ENCODE measurements around the gene ADAMTS17. TPM values are rescaled to one million over a fixed set of nuclear protein-coding genes. Genes with fewer than 3 reads are reported as not detected.

The ADAMTS17 gene
- total and polyA plus RNA-seq, 5 donors from 2014 or later: 0.20 to 8.2 (median 0.67) TPM; not detected in 1

DNA sequence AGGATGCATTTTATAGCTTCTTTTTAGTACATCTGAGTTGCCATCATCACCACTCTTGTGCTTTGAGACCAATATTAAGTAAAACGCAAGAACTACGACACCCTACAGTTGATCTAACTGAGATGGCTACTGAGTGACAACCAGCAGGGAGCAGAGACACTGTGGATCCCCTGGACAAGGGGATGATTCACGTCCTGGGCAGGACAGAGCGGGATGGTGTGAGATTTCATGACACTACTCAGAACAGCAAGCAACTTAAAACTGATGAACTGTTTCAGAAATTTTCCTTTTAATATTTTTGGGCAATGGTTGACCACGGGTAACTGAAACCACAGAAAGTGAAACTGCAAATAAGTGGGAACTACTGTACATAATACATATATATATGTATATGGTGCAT, 299.2 kb downstream of the ADAMTS17 start:
- no peak for DNase-seq
- no peak overlapping the region for H3K27ac ChIP-seq (ENCODE audit: insufficient read depth, low read length, poor library complexity, severe bottlenecking)
- H3K27ac Mint-ChIP-seq: no peak overlapping the region
- H3K36me3 ChIP-seq (ENCODE audit: control insufficient read depth, insufficient read depth, low read length): no peaks in the 10 kb centered on the region
- H3K4me1 ChIP-seq (ENCODE audit: control insufficient read depth, insufficient read depth, low read length, poor library complexity, severe bottlenecking): no peaks in the 10 kb centered on the region
- H3K9me3 ChIP-seq (ENCODE audit: control insufficient read depth in 2 of 2, low read length in 2 of 2): no peaks in the 10 kb centered on the region
- H3K27me3 ChIP-seq (ENCODE audit: control insufficient read depth, insufficient read depth, low read length): no peaks in the 10 kb centered on the region
- no peak overlapping the region for H3K4me3 Mint-ChIP-seq
- H3K36me3 Mint-ChIP-seq: peaks cover 16% of the 10 kb centered on the region
- peaks cover 0 to 2% (median under 1%) of the 10 kb centered on the region in 4 donors for H3K4me1 Mint-ChIP-seq
- peaks cover 0 to 2% (median 0%) of the 10 kb centered on the region in 7 donors for H3K9me3 Mint-ChIP-seq
- ATAC-seq (ENCODE audit: low read depth in 2 of 2): no peak
- no peak overlapping the region for H3K4me3 ChIP-seq (ENCODE audit: low read depth, low read length)
- peaks cover 5% of the 10 kb centered on the region for H3K27me3 Mint-ChIP-seq

DNA sequence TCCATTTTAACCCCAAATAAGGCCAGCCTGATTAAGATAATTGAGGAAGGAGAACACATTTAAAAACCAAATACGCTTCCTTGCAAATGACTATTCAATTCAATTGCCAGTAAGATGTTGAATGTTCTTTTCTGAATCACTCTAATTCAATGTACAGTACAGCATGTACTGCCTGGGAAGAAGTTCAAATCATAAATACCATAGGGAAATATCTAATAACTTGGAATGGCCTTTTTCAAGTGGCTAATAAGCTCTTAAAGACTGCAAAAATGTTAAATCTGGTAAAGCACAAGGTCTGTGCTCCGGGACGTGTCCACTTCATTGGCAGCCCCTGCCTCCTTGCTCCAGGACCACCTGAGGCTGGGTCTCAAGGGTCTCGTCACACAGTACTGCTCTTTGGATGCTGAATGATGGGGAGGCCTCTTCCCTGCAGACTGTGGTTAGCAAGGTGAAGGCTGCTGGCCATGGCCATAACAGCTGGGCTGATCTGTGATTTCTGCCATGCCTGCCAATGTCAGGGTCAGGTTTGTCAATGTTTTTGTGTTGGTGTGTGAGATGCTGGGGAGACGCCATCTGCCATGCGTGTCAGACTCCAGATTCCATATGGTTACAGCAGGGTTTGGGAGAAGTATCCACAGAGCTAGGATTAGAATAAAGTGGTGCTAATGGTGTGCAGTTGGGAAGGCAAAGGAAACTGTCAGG, 300.5 kb downstream of the ADAMTS17 start:
- Histone ChIP-seq H3K27me3 (ENCODE audit: control insufficient read depth, insufficient read depth, low read length) (no peaks in the 10 kb centered on the region), H3K9me3 (ENCODE audit: control insufficient read depth in 2 of 2, low read length in 2 of 2) (no peaks in the 10 kb centered on the region), H3K27ac (ENCODE audit: insufficient read depth, low read length, poor library complexity, severe bottlenecking) (no peak overlapping the region), H3K4me1 (ENCODE audit: control insufficient read depth, insufficient read depth, low read length, poor library complexity, severe bottlenecking) (no peaks in the 10 kb centered on the region), H3K36me3 (ENCODE audit: control insufficient read depth, insufficient read depth, low read length) (no peaks in the 10 kb centered on the region), H3K4me3 (ENCODE audit: low read depth, low read length) (no peak overlapping the region)
- no peaks in the 10 kb centered on the region for H3K9me3 Mint-ChIP-seq
- ATAC-seq (ENCODE audit: low read depth in 2 of 2) (no peak), DNase-seq (no peak)
- no peak overlapping the region for H3K27ac Mint-ChIP-seq
- H3K36me3 Mint-ChIP-seq: peaks cover 9% of the 10 kb centered on the region
- H3K4me1 Mint-ChIP-seq: peaks cover 0 to 2% (median under 1%) of the 10 kb centered on the region in 4 donors
- no peak overlapping the region for H3K4me3 Mint-ChIP-seq
- H3K27me3 Mint-ChIP-seq: peaks cover 5% of the 10 kb centered on the region

DNA sequence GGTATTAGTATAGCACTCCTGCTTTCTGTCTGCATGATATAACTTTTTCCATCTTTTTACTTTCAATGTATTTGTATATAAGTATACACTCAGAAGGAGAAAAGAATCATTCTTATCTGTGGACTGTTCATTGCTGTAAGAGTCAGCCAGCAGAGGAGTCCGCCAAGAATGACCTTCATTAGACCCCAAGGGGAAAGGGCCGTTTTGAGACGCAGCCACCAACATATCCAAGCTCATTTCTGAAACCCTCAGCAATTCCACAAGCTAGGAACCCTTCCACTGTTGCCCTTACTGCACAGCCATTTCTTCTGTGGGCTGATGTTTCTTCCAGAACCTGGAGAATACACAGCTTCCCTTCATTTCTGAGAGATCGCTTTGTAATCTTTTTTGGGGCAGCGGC, 301.8 kb downstream of the ADAMTS17 start:
- H3K4me3 ChIP-seq (ENCODE audit: low read depth, low read length): no peak overlapping the region
- no peak for ATAC-seq (ENCODE audit: low read depth in 2 of 2)
- no peaks in the 10 kb centered on the region for H3K4me1 ChIP-seq (ENCODE audit: control insufficient read depth, insufficient read depth, low read length, poor library complexity, severe bottlenecking)
- no peak overlapping the region for H3K4me3 Mint-ChIP-seq
- H3K27me3 ChIP-seq (ENCODE audit: control insufficient read depth, insufficient read depth, low read length): no peaks in the 10 kb centered on the region
- peaks cover 9% of the 10 kb centered on the region for H3K36me3 Mint-ChIP-seq
- H3K9me3 Mint-ChIP-seq: no peaks in the 10 kb centered on the region
- H3K36me3 ChIP-seq (ENCODE audit: control insufficient read depth, insufficient read depth, low read length): no peaks in the 10 kb centered on the region
- H3K27ac ChIP-seq (ENCODE audit: insufficient read depth, low read length, poor library complexity, severe bottlenecking): no peak overlapping the region
- no peaks in the 10 kb centered on the region for H3K9me3 ChIP-seq (ENCODE audit: control insufficient read depth in 2 of 2, low read length in 2 of 2)
- no peak overlapping the region for H3K27ac Mint-ChIP-seq
- H3K27me3 Mint-ChIP-seq: peaks cover 5% of the 10 kb centered on the region
- no peak for DNase-seq
- peaks cover 0 to 2% (median under 1%) of the 10 kb centered on the region in 4 donors for H3K4me1 Mint-ChIP-seq

DNA sequence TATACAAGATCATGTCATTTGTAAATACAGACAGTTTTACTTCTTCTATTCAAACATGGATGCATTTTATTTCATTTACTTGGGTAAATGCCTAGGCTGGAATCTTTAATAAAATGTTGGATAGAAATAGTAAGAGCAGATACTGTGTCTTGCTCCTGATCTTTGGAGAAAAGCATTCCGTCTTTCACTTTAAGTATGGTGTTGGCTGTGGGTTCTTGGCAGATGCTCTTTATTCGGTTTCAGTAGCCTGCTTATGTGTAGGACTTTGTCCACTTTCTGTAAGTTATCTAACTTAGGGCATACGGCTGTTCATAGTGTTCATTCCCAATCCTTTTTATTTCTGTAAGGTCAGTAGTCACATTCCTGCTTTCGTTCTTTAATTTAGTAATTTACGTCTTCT, 303.0 kb downstream of the ADAMTS17 start:
- Mint-ChIP-seq H3K27ac (no peak overlapping the region), H3K4me3 (no peak overlapping the region), H3K4me1 (peaks cover 0 to 2% (median 0%) of the 10 kb centered on the region in 4 donors), H3K27me3 (peaks cover 5% of the 10 kb centered on the region), H3K36me3 (peaks cover 4% of the 10 kb centered on the region), H3K9me3 (no peaks in the 10 kb centered on the region)
- Histone ChIP-seq H3K4me3 (ENCODE audit: low read depth, low read length) (no peak overlapping the region), H3K36me3 (ENCODE audit: control insufficient read depth, insufficient read depth, low read length) (no peaks in the 10 kb centered on the region), H3K27ac (ENCODE audit: insufficient read depth, low read length, poor library complexity, severe bottlenecking) (no peak overlapping the region), H3K4me1 (ENCODE audit: control insufficient read depth, insufficient read depth, low read length, poor library complexity, severe bottlenecking) (no peaks in the 10 kb centered on the region), H3K27me3 (ENCODE audit: control insufficient read depth, insufficient read depth, low read length) (no peaks in the 10 kb centered on the region), H3K9me3 (ENCODE audit: control insufficient read depth in 2 of 2, low read length in 2 of 2) (no peaks in the 10 kb centered on the region)
- no peak for ATAC-seq (ENCODE audit: low read depth in 2 of 2)
- no peak for DNase-seq

DNA sequence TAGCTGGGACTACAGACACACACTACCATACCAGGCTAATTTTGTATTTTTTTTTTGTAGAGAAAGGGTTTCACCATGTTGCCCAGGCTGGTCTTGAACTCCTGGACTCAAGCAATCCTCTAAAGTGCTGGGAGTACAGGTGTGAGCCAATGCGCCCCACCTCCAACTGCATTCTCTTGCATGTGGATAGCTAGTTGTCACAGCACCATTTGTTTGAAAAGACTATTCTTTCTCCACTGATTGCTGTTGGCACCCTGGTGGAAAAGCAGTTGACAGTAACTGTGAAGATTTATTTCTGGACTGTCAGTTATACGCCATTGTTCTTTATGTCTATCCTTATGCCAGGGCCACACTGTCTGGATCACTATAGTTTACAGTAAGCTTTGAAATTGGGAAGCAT, 303.9 kb downstream of the ADAMTS17 start:
- Histone ChIP-seq H3K27ac (ENCODE audit: insufficient read depth, low read length, poor library complexity, severe bottlenecking) (no peak overlapping the region), H3K9me3 (ENCODE audit: control insufficient read depth in 2 of 2, low read length in 2 of 2) (no peaks in the 10 kb centered on the region), H3K27me3 (ENCODE audit: control insufficient read depth, insufficient read depth, low read length) (no peaks in the 10 kb centered on the region), H3K4me1 (ENCODE audit: control insufficient read depth, insufficient read depth, low read length, poor library complexity, severe bottlenecking) (no peaks in the 10 kb centered on the region), H3K36me3 (ENCODE audit: control insufficient read depth, insufficient read depth, low read length) (no peaks in the 10 kb centered on the region), H3K4me3 (ENCODE audit: low read depth, low read length) (no peak overlapping the region)
- no peak overlapping the region for H3K4me3 Mint-ChIP-seq
- H3K36me3 Mint-ChIP-seq: peaks cover 4% of the 10 kb centered on the region
- H3K4me1 Mint-ChIP-seq: peaks cover 0 to under 1% (median 0%) of the 10 kb centered on the region in 4 donors
- H3K27ac Mint-ChIP-seq: no peak overlapping the region
- no peak for DNase-seq
- peaks cover 0 to 3% (median 0%) of the 10 kb centered on the region in 7 donors for H3K9me3 Mint-ChIP-seq
- ATAC-seq (ENCODE audit: low read depth in 2 of 2): no peak
- H3K27me3 Mint-ChIP-seq: peaks cover 5% of the 10 kb centered on the region

DNA sequence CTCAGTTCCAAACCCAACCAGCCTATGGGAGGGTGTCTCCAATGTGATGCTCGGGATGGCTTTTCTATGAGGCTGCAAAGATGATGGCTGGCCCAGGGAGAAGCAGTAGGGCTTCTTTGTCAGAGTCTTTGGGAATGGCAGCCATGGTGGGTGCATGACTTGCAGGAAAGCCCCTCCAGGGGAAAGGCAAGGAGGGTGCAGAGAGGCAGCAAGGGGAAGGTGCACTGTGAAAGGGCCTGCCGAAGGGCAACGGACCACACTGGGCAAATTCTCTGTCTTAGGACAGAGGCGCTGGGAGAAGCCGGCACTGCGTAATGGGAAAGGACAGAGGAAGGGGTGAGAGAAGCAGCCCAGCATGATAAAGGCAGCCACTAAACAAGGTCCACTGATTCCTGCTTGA, 305.8 kb downstream of the ADAMTS17 start:
- peaks cover 6% of the 10 kb centered on the region for H3K36me3 Mint-ChIP-seq
- Histone ChIP-seq H3K27me3 (ENCODE audit: control insufficient read depth, insufficient read depth, low read length) (no peaks in the 10 kb centered on the region), H3K9me3 (ENCODE audit: control insufficient read depth in 2 of 2, low read length in 2 of 2) (no peaks in the 10 kb centered on the region), H3K36me3 (ENCODE audit: control insufficient read depth, insufficient read depth, low read length) (no peaks in the 10 kb centered on the region), H3K4me3 (ENCODE audit: low read depth, low read length) (no peak overlapping the region), H3K27ac (ENCODE audit: insufficient read depth, low read length, poor library complexity, severe bottlenecking) (no peak overlapping the region), H3K4me1 (ENCODE audit: control insufficient read depth, insufficient read depth, low read length, poor library complexity, severe bottlenecking) (no peaks in the 10 kb centered on the region)
- H3K9me3 Mint-ChIP-seq: peaks cover 0 to 3% (median 0%) of the 10 kb centered on the region in 7 donors
- H3K4me3 Mint-ChIP-seq: no peak overlapping the region
- no peak overlapping the region for H3K27ac Mint-ChIP-seq
- H3K4me1 Mint-ChIP-seq: no peaks in the 10 kb centered on the region
- DNase-seq (no peak), ATAC-seq (ENCODE audit: low read depth in 2 of 2) (no peak)
- no peaks in the 10 kb centered on the region for H3K27me3 Mint-ChIP-seq

DNA sequence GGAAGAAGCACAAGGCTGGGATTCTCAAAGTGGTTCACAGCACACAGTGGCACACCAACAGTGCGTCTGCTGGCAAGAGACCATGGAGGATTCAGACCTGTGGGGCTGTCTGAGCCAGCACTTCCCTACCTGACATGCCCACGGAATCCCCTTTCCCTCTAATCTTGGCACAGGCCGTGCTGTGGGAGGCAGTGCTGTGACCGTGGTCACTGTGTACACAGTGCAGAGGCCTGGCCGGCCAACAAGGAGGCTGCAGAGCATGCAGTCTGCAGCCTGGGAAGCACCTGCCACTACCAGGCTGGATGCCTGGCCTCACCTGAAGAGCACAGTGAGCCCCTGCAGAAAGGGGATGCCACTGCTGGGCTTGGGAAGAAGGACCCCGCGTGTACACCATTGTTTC, 307.6 kb downstream of the ADAMTS17 start:
- no peak for DNase-seq
- Mint-ChIP-seq H3K36me3 (peaks cover 16% of the 10 kb centered on the region), H3K4me3 (no peak overlapping the region), H3K27me3 (no peaks in the 10 kb centered on the region), H3K9me3 (peaks cover 0 to 3% (median 0%) of the 10 kb centered on the region in 7 donors), H3K4me1 (no peaks in the 10 kb centered on the region), H3K27ac (no peak overlapping the region)
- H3K4me1 ChIP-seq (ENCODE audit: control insufficient read depth, insufficient read depth, low read length, poor library complexity, severe bottlenecking): no peaks in the 10 kb centered on the region
- no peaks in the 10 kb centered on the region for H3K36me3 ChIP-seq (ENCODE audit: control insufficient read depth, insufficient read depth, low read length)
- ATAC-seq (ENCODE audit: low read depth in 2 of 2): no peak
- no peaks in the 10 kb centered on the region for H3K9me3 ChIP-seq (ENCODE audit: control insufficient read depth in 2 of 2, low read length in 2 of 2)
- no peak overlapping the region for H3K4me3 ChIP-seq (ENCODE audit: low read depth, low read length)
- H3K27me3 ChIP-seq (ENCODE audit: control insufficient read depth, insufficient read depth, low read length): no peaks in the 10 kb centered on the region
- no peak overlapping the region for H3K27ac ChIP-seq (ENCODE audit: insufficient read depth, low read length, poor library complexity, severe bottlenecking)

Measured in CD4-positive, CD25-positive, alpha-beta regulatory T cell (primary cell).